Right lobe of liver (tissue), 6 donors: Measurements from ENCODE around the gene CHFR. TPM values are rescaled to one million over a fixed set of nuclear protein-coding genes. Genes with fewer than 3 reads are reported as not detected.
"Not testable (repeated sequence)": the region's sequence is repeated elsewhere in the genome, so short reads cannot be mapped to it uniquely, and the experiment has no call there.

Source experiments
- ATAC-seq, 4 donors: fragments of 200-7000 bp; cut with Tn5 transposase; one replicate each; pipeline ENCODE4 v1.9.1; 2020; ENCODE audit warnings: mild to moderate bottlenecking in 4 of 4, moderate library complexity in 4 of 4
- DNase-seq, 3 donors: peaks; one replicate each; pipeline ENCODE4 v3.0.0-alpha.2; 2020
- H3K27ac ChIP-seq, 3 donors: fragments of 200-600 bp; one replicate each; pipeline ENCODE4 v1.8.0; 2022
- H3K27me3 ChIP-seq, 2 donors: fragments of 200-600 bp; one replicate each; pipeline ENCODE4 v1.8.0; 2022
- H3K36me3 ChIP-seq, 4 donors: fragments of 200-600 bp; sonication (generic) in 1 of 4; one replicate each; pipeline versions ENCODE4 v1.5.1 to v1.8.0; 2017 to 2022; ENCODE audit warnings: control low read depth in 1 of 4
- H3K4me1 ChIP-seq, 4 donors: fragments of 200-600 bp; sonication (generic) in 1 of 4; one replicate each; pipeline versions ENCODE4 v1.5.1 to v1.8.0; 2017 to 2022; ENCODE audit warnings: control low read depth in 1 of 4
- H3K4me3 ChIP-seq, 3 donors: fragments of 200-600 bp; one replicate each; pipeline ENCODE4 v1.8.0; 2022
- H3K9me3 ChIP-seq, 4 donors: fragments of 200-600 bp; sonication (generic) in 1 of 4; one replicate each; pipeline versions ENCODE4 v1.5.1 to v1.8.0; 2017 to 2022; ENCODE audit warnings: control low read depth in 1 of 4
- CTCF ChIP-seq, 4 donors: fragments of 200-600 bp in 3 of 4; fragments of 450-650 bp in 1 of 4; IDR thresholded peaks; one replicate each; pipeline versions ENCODE4 v1.5.1 to v1.8.0; 2016 to 2022; ENCODE audit warnings: antibody characterized with exemption in 4 of 4, mild to moderate bottlenecking in 2 of 4
- POLR2A ChIP-seq: fragments of 450-650 bp; IDR thresholded peaks from one replicate; pipeline ENCODE4 v1.6.1; 2017; ENCODE audit warnings: antibody characterized with exemption, mild to moderate bottlenecking
- WGBS: methylation state at CpG from one replicate; pipeline ENCODE4 v1.1.6; 2018; ENCODE audit warnings: low coverage, low lambda C conversion rate; ENCODE audit not compliant: insufficient coverage; ENCODE audit errors: missing lambda C conversion rate; 5-methylcytosine and 5-hydroxymethylcytosine counted together
- intact Hi-C, 2 donors: fragments of 100-400 bp; cut with DNase I; formaldehyde crosslinking; loops; one replicate each; pipeline versions ENCODE4 v1.11.2 to v1.14.1; 2022
- total RNA-seq, 6 experiments: library from RNA; depleted of rRNA in 2 of 6; stranded (reverse); fragments of >200 nt in 2 of 6; fragmentation: NEBNext Ultra II Directional in 3 of 6; extraction: Animal tissue kit (Norgen Biotek cat#: 25700) in 3 of 6; gene quantifications; one replicate each; pipeline versions ENCODE4 v1.1.0 to v1.2.4, GENCODE V29; 2016 to 2023
- donor health status: DM: no; HTN: yes; CAD: no.
- donor health status: DM: no; HTN: no; CAD: no.
- donor health status: DM: no; HTN: no; CAD: no.
- donor health status: DM: no; HTN: yes; CAD: no.
- donor health status: DM: no; HTN: yes; CAD: no.

The CHFR gene
- total RNA-seq, 6 experiments from 2014 or later = 11.0 to 20.4 (median 13.5) TPM

DNA sequence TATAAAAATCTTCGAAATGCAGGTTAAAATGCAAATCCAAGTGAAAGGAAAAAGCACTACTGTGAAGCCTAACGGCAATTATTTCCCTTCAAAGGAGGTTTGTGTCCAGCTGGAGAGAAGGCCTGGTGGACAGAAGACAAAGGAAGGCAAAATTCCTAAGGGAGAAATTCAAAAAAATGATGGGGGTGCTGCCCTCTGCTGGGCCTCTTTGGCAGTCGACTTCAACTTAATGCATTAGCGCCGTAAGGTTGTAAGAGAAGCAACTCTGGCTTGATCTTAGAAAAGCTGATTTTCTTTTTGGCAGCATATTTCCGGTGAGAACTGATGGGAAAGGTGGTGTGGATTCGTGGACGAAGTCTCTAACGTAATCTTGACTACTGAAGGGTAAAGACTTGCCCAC lies 34.3 kb upstream of the CHFR start:
- DNase-seq = no peak
- Histone ChIP-seq H3K4me3 (no peak overlapping the region), H3K4me1 (no peaks in the 10 kb centered on the region), H3K9me3 (peaks cover 8 to 82% (median 35%) of the 10 kb centered on the region in 4 donors), H3K27me3 (no peaks in the 10 kb centered on the region), H3K27ac (no peak overlapping the region), H3K36me3 (peaks cover 0 to 8% (median 0%) of the 10 kb centered on the region in 4 donors)
- TF ChIP-seq POLR2A (no peak), CTCF (IDR thresholded peaks at IDR 0.05) (peak in 1 of 4 donors; percentile 5)
- no peak for ATAC-seq
- intact Hi-C loops = no loop called here
- 73% methylated on average over 9 of the region's 9 CpGs for WGBS

DNA sequence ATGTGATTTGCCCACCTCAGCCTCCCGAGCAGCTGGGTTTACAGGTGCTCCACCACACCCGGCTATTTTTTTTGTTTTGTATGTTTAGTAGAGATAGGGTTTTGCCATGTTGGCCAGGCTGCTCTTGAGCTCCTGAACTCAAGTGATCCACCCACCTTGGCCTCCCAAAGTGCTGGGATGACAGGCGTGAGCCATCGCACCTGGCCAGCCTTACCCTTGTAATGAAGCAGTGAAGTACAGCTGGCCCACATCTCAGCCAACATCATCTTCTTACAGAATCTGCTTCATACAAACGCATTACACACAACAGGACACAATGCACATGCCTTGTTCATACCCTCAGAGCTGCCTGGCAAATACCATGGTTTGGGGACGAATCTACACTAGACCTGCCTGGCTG lies 31.3 kb upstream of the CHFR start:
- ATAC-seq (no peak), DNase-seq (no peak)
- Histone ChIP-seq H3K27me3 (no peaks in the 10 kb centered on the region), H3K36me3 (no peaks in the 10 kb centered on the region), H3K4me1 (no peaks in the 10 kb centered on the region), H3K9me3 (peaks cover 0 to 75% (median 12%) of the 10 kb centered on the region in 4 donors), H3K4me3 (no peak overlapping the region), H3K27ac (no peak overlapping the region)
- TF ChIP-seq CTCF (IDR thresholded peaks at IDR 0.05) (no peak), POLR2A (no peak)
- intact Hi-C loops = no loop called here
- 94% methylated on average over 6 of the region's 6 CpGs for WGBS

DNA sequence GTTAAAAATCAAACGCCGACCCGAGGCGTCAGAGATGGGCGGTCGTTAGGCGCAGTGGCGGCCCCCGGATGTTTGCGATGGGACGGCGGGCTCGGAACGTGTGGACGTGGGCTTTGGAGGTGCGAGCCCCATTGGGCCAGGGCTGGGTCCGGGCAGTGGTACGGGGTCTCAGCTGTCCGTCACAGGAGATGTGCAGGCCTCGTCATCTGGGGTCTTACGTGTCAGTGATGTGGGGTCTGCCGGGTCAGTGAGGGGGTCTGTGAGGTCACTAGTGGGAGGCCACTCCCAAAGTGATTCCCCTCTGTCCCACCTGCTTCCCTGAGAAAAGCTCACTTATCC lies 21.6 kb upstream of the CHFR start:
- ATAC-seq (peak in 1 of 4 donors; percentile 21), DNase-seq (no peak)
- Histone ChIP-seq H3K27ac (peak overlapping the region in 1 of 3 donors; percentile 57), H3K9me3 (peaks cover 0 to 10% (median 0%) of the 10 kb centered on the region in 4 donors), H3K4me3 (peak overlapping the region; percentile 35 to 47 (median 46)), H3K4me1 (no peaks in the 10 kb centered on the region), H3K36me3 (no peaks in the 10 kb centered on the region), H3K27me3 (peaks cover 0 to 9% of the 10 kb centered on the region in 2 donors)
- TF ChIP-seq POLR2A (no peak), CTCF (IDR thresholded peaks at IDR 0.05) (no peak)
- WGBS = 0% methylated on average over 12 of the region's 22 CpGs
- intact Hi-C loops = no loop called here

GRCh38 chr12:132908145-132909029 lies 21.0 kb upstream of the CHFR start:
- intact Hi-C loops = no loop called here
- H3K27ac ChIP-seq = peak overlapping the region in 1 of 3 donors; percentile 57
- TF ChIP-seq POLR2A (no peak), CTCF (IDR thresholded peaks at IDR 0.05) (no peak)
- WGBS = 6% methylated on average over 19 of the region's 85 CpGs
- no peaks in the 10 kb centered on the region for H3K4me1 ChIP-seq
- peak; percentile 84 to 90 (median 90) for DNase-seq
- H3K4me3 ChIP-seq = peak overlapping the region; percentile 35 to 47 (median 46)
- H3K9me3 ChIP-seq = peaks cover 0 to 4% (median 0%) of the 10 kb centered on the region in 4 donors
- ATAC-seq = peak; percentile 90 to 95 (median 94)
- peaks cover 0 to 9% of the 10 kb centered on the region in 2 donors for H3K27me3 ChIP-seq
- H3K36me3 ChIP-seq = no peaks in the 10 kb centered on the region

- intact Hi-C loops = not testable (repeated sequence)
- H3K4me3 ChIP-seq = peak overlapping the region in 2 of 3 donors; percentile 18 to 47
- 7% methylated on average over 19 of the region's 23 CpGs for WGBS
Measured at GRCh38 chr12:132907789-132908144, 20.4 kb upstream of the CHFR start.

More at GRCh38 chr12:132907789-132908144, 20.4 kb upstream of the CHFR start:
- H3K27me3 ChIP-seq, H3K4me1 ChIP-seq, H3K27ac ChIP-seq, ATAC-seq, H3K9me3 ChIP-seq, H3K36me3 ChIP-seq, DNase-seq: not testable (repeated sequence)
